Bronchial epithelial cell (primary cell): ENCODE measurements around the gene ATP12A. TPM values are rescaled to one million over a fixed set of nuclear protein-coding genes. Genes with fewer than 3 reads are reported as not detected.
A peak's percentile ranks its signal among the peaks of the same experiment; 100 is the strongest.

ENCODE experiments used
- DNase-seq: peaks from one replicate; pipeline ENCODE4 v3.0.0-alpha.2; 2010; ENCODE audit warnings: low read depth
- FAIRE-seq: peaks from 2 replicates; lab custom pipeline; 2011; peaks lifted over from hg19 to GRCh38; lab: Jason Lieb, UNC
- H3K27me3 ChIP-seq: 2 replicates; pipeline ENCODE4 v1.5.1; 2011; ENCODE audit warnings: low read length; ENCODE audit not compliant: control insufficient read depth, insufficient read depth
- H3K36me3 ChIP-seq: 2 replicates; pipeline ENCODE4 v1.5.1; 2011; ENCODE audit warnings: low read length; ENCODE audit not compliant: control insufficient read depth, insufficient read depth
- H3K4me3 ChIP-seq: 2 replicates; pipeline ENCODE4 v1.5.1; 2011; ENCODE audit warnings: mild to moderate bottlenecking, low read depth, low read length, control low read depth
- CTCF ChIP-seq: IDR thresholded peaks from 2 replicates; pipeline ENCODE4 v1.5.1; 2011; ENCODE audit warnings: mild to moderate bottlenecking, moderate library complexity, low read length, control low read depth, inconsistent platforms; ENCODE audit not compliant: insufficient read depth, severe bottlenecking
- total RNA-seq: library from RNA; depleted of rRNA; stranded (reverse); fragments of >200 nt; gene quantifications from 2 replicates; pipeline ENCODE4 v1.2.1, GENCODE V29; 2014

The ATP12A gene
- total RNA-seq, 1 donor from 2014 or later = 7.9 TPM

- DNase-seq (no peak), FAIRE-seq (no peak)
- no peaks in the 10 kb centered on the region for H3K27me3 ChIP-seq
- H3K4me3 ChIP-seq = no peak overlapping the region
- H3K36me3 ChIP-seq = no peaks in the 10 kb centered on the region
- TF ChIP-seq CTCF = no peak
Observed at GRCh38 chr13:24740014-24740890, 60.0 kb downstream of the ATP12A start.

- peak; percentile 40 for TF ChIP-seq CTCF
- Histone ChIP-seq H3K27me3 (no peaks in the 10 kb centered on the region), H3K36me3 (no peaks in the 10 kb centered on the region), H3K4me3 (no peak overlapping the region)
- DNase-seq = no peak
- no peak for FAIRE-seq
Observed at GRCh38 chr13:24741016-24741662, 60.9 kb downstream of the ATP12A start.

GRCh38 chr13:24741791-24742190, 61.6 kb downstream of the ATP12A start:
- Histone ChIP-seq H3K27me3 (peaks cover 2% of the 10 kb centered on the region), H3K36me3 (no peaks in the 10 kb centered on the region), H3K4me3 (no peak overlapping the region)
- TF ChIP-seq CTCF = no peak
- FAIRE-seq (no peak), DNase-seq (no peak)

- TF ChIP-seq CTCF = no peak
- Histone ChIP-seq H3K36me3 (no peaks in the 10 kb centered on the region), H3K27me3 (peaks cover 6% of the 10 kb centered on the region), H3K4me3 (no peak overlapping the region)
- DNase-seq (peak; percentile 61), FAIRE-seq (no peak)
Observed at GRCh38 chr13:24742294-24742693, 62.1 kb downstream of the ATP12A start.

GRCh38 chr13:24742977-24743376, 62.8 kb downstream of the ATP12A start:
- no peak for FAIRE-seq
- H3K4me3 ChIP-seq = no peak overlapping the region

More at GRCh38 chr13:24742977-24743376, 62.8 kb downstream of the ATP12A start:
- no peaks in the 10 kb centered on the region for H3K36me3 ChIP-seq
- peaks cover 6% of the 10 kb centered on the region for H3K27me3 ChIP-seq
- TF ChIP-seq CTCF = no peak
- DNase-seq = no peak
